Measurements from ENCODE around the gene POC1A.

POC1A gene

DNA sequence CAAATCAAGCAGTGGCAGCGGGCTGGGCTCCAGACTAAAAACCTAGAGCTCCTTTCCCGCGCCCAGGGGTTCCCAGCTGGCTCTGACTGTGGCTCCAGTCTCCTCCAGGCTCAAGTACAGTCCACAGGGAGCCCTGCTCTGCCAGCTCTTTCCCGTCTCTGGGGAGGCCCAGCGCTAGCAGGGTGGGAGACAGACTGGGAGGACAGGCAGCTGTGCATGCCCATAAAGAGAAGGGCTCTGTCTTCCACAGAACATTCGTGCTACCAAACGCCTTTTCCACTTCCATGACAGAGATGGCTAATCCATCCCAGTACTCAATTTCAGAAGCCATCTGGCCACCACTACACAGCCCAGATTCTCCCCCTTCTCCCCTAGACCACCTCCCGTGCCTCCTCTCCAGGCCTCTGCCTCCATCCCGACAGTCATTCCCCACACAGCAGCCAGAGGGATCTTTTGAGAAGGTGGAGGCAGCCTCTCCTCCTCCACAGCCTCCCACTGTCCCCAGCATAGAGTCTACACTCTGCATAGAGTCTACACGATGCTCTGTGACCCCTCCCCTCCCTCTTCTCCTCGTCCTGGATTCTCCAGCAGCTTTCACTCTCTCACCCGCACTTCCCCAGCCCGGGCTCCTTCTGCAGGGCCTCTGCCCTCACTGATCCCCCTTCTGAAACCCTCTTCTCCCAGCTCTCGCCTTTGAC is 91.0 kb downstream of the POC1A start:
- Histone ChIP-seq H3K9ac (ENCODE audit: low read length in 2 of 2) (no peak overlapping the region), H3K4me3 (ENCODE audit: low read length in 2 of 2) (no peak overlapping the region), H3K27ac (ENCODE audit: low read length) (no peak overlapping the region), H3K36me3 (ENCODE audit: control insufficient read depth in 2 of 2, insufficient read depth in 2 of 2, low read length in 2 of 2) (no peaks in the 10 kb centered on the region), H3K4me1 (ENCODE audit: control insufficient read depth, insufficient read depth, low read length) (peaks cover under 1% of the 10 kb centered on the region), H3K27me3 (ENCODE audit: control insufficient read depth in 1 of 2, insufficient read depth in 2 of 2, low read length in 2 of 2) (no peaks in the 10 kb centered on the region), H3K9me3 (ENCODE audit: control insufficient read depth in 2 of 2, low read length in 2 of 2) (no peaks in the 10 kb centered on the region)

DNA sequence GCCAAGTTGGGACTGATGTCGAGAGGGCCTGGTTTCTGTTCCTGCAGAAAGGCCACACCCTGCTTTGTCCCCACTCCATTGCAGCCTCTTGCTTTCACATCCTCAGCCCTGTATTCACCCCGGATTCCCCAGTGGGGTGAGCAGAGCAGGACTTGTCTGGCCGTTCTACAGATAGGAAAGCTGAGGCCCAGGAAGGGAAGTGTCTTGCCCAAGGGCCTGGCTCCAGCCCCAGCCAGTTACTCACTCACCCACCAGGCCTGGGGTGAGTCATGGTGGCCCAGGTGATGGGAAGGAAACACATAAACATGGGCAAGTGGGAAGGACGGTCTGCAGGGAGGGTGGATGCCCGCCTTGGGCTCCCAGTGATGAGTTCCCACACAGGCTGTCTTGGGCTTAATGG is 91.7 kb downstream of the POC1A start:
- Histone ChIP-seq H3K4me1 (ENCODE audit: control insufficient read depth, insufficient read depth, low read length) (peaks cover 7% of the 10 kb centered on the region), H3K27ac (ENCODE audit: low read length) (no peak overlapping the region), H3K9me3 (ENCODE audit: control insufficient read depth in 2 of 2, low read length in 2 of 2) (no peaks in the 10 kb centered on the region), H3K36me3 (ENCODE audit: control insufficient read depth in 2 of 2, insufficient read depth in 2 of 2, low read length in 2 of 2) (no peaks in the 10 kb centered on the region), H3K27me3 (ENCODE audit: control insufficient read depth in 1 of 2, insufficient read depth in 2 of 2, low read length in 2 of 2) (no peaks in the 10 kb centered on the region), H3K9ac (ENCODE audit: low read length in 2 of 2) (no peak overlapping the region), H3K4me3 (ENCODE audit: low read length in 2 of 2) (no peak overlapping the region)

GRCh38 chr3:52061121-52061910 is 92.9 kb downstream of the POC1A start:
- no peak overlapping the region for H3K4me3 ChIP-seq (ENCODE audit: low read length in 2 of 2)
- H3K4me1 ChIP-seq (ENCODE audit: control insufficient read depth, insufficient read depth, low read length) = peaks cover 15% of the 10 kb centered on the region
- no peak overlapping the region for H3K9ac ChIP-seq (ENCODE audit: low read length in 2 of 2)
- H3K9me3 ChIP-seq (ENCODE audit: control insufficient read depth in 2 of 2, low read length in 2 of 2) = no peaks in the 10 kb centered on the region
- H3K36me3 ChIP-seq (ENCODE audit: control insufficient read depth in 2 of 2, insufficient read depth in 2 of 2, low read length in 2 of 2) = no peaks in the 10 kb centered on the region
- no peak overlapping the region for H3K27ac ChIP-seq (ENCODE audit: low read length)
- H3K27me3 ChIP-seq (ENCODE audit: control insufficient read depth in 1 of 2, insufficient read depth in 2 of 2, low read length in 2 of 2) = no peaks in the 10 kb centered on the region

DNA sequence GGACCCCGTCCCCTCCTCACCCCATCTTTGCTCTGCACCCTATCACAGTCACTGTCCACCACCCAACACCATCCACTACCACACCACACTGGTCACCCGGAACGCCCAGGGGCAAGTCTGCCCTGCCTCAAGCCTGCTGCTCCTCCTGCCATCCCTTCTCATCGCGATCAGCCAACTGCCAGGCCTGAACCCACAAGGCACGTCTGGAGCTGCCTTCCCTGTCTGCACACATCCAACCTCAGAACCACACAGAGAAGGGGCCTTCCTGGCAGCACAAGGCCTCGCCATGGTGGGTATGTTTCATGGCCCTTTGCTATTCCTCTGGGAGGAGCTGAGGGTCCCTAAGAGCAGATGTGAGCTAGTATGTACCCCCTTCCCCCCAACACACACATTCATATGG is 94.4 kb downstream of the POC1A start:
- H3K9ac ChIP-seq (ENCODE audit: low read length in 2 of 2) = no peak overlapping the region
- H3K27me3 ChIP-seq (ENCODE audit: control insufficient read depth in 1 of 2, insufficient read depth in 2 of 2, low read length in 2 of 2) = no peaks in the 10 kb centered on the region
- no peak overlapping the region for H3K27ac ChIP-seq (ENCODE audit: low read length)
- no peaks in the 10 kb centered on the region for H3K36me3 ChIP-seq (ENCODE audit: control insufficient read depth in 2 of 2, insufficient read depth in 2 of 2, low read length in 2 of 2)
- no peaks in the 10 kb centered on the region for H3K9me3 ChIP-seq (ENCODE audit: control insufficient read depth in 2 of 2, low read length in 2 of 2)
- H3K4me3 ChIP-seq (ENCODE audit: low read length in 2 of 2) = no peak overlapping the region
- H3K4me1 ChIP-seq (ENCODE audit: control insufficient read depth, insufficient read depth, low read length) = peaks cover 24% of the 10 kb centered on the region

DNA sequence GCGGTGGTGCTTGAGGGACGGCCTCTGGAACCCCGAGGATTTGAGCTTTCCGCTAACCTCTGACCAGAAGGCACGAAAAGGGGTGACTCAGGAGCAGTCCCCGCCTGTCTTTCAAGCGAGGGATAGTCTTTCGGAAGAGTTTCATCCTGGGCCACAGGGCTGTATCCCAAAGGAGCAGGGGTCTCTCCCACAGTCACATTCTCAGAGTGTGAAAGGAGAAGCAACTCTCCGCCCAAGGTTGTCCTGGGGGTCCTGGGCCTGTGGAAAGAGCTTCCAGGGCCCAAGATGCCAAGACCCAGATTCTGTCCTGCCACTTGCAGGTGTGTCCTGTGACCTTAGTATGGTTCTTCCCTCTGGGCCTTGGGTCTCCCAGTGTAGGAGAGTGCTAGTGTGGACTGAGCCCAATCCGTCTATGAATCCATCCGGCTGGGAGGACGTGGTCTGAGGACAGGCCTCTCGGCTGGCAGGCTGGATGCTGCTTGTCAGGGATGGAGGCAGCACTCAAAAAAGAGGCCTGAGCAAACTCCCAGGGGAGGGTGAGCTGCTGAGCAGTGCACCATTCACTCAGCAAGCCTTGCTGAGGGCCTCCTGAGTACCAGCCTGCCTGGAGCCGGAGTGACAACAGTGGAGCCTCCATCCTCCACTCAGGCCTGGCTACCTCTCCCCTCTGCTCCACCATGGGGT is 96.3 kb downstream of the POC1A start:
- Histone ChIP-seq H3K4me3 (ENCODE audit: low read length in 2 of 2) (peak overlapping the region; percentile 72 to 90), H3K4me1 (ENCODE audit: control insufficient read depth, insufficient read depth, low read length) (peaks cover 42% of the 10 kb centered on the region), H3K27ac (ENCODE audit: low read length) (no peak overlapping the region), H3K9ac (ENCODE audit: low read length in 2 of 2) (peak overlapping the region; percentile 33 to 51), H3K27me3 (ENCODE audit: control insufficient read depth in 1 of 2, insufficient read depth in 2 of 2, low read length in 2 of 2) (no peaks in the 10 kb centered on the region), H3K36me3 (ENCODE audit: control insufficient read depth in 2 of 2, insufficient read depth in 2 of 2, low read length in 2 of 2) (peaks cover 5 to 6% of the 10 kb centered on the region in 2 donors), H3K9me3 (ENCODE audit: control insufficient read depth in 2 of 2, low read length in 2 of 2) (no peaks in the 10 kb centered on the region)

DNA sequence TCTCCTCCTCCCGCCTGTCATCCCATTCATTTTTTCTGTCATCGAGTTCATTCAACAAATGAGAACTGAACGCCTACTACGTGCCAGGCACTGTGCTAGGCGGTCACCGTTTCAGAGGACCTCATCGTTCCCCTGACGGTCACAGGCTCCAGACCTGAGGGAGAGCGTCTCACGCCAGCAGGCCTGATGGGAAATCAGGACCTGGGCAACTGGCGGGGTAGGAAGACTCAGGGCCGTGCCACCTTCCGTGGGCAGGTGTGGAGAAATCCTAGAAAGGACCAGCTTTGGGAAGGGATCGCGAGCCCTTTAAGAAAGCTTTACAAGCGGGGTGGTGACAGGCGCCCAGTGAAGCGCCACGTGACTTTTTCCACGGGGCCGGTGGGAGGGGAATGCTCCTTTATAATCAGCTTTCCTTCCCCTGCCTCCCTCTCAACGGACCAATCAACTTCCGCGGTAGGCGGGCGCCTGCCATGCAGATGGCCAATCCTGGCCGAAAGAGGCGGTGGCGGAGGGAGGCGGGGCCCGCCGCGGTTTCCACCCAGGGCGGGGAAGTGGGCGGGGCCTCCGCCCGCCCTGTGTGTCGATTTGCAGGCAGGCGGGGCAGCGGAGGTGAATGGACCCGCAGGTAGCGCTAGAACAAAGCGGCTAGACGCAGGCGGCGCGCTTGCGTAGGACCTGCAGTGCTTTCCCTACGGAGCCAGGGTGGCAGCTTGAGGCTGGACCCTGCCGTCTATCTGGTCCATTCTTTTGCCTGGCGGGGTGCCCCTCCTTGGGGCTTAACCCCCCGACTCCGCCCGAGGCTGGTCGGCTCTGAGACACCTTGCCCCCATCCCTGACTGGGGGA is 97.0 kb downstream of the POC1A start:
- Histone ChIP-seq H3K4me3 (ENCODE audit: low read length in 2 of 2) (peak overlapping the region; percentile 90 to 97), H3K27me3 (ENCODE audit: control insufficient read depth in 1 of 2, insufficient read depth in 2 of 2, low read length in 2 of 2) (no peaks in the 10 kb centered on the region), H3K9ac (ENCODE audit: low read length in 2 of 2) (peak overlapping the region; percentile 83 to 86), H3K9me3 (ENCODE audit: control insufficient read depth in 2 of 2, low read length in 2 of 2) (no peaks in the 10 kb centered on the region), H3K4me1 (ENCODE audit: control insufficient read depth, insufficient read depth, low read length) (peaks cover 49% of the 10 kb centered on the region), H3K36me3 (ENCODE audit: control insufficient read depth in 2 of 2, insufficient read depth in 2 of 2, low read length in 2 of 2) (peaks cover 5 to 6% of the 10 kb centered on the region in 2 donors), H3K27ac (ENCODE audit: low read length) (peak overlapping the region; percentile 79)

GRCh38 chr3:52056521-52056967 is 97.7 kb downstream of the POC1A start, which contains the start of gene DUSP7:
TSS of gene DUSP7 (minus strand) at chr3:52056571. CDS start at chr3:52056366, 205 bp downstream.
- H3K4me3 ChIP-seq (ENCODE audit: low read length in 2 of 2) = peak within 1 kb of the TSS; percentile 90 to 97
- peak within 1 kb of the TSS; percentile 79 for H3K27ac ChIP-seq (ENCODE audit: low read length)
- H3K4me1 ChIP-seq (ENCODE audit: control insufficient read depth, insufficient read depth, low read length) = peaks cover 54% of the 10 kb centered on the region
- H3K27me3 ChIP-seq (ENCODE audit: control insufficient read depth in 1 of 2, insufficient read depth in 2 of 2, low read length in 2 of 2) = no peaks in the 10 kb centered on the region
- peaks cover 6% of the 10 kb centered on the region in 2 donors for H3K36me3 ChIP-seq (ENCODE audit: control insufficient read depth in 2 of 2, insufficient read depth in 2 of 2, low read length in 2 of 2)
- H3K9me3 ChIP-seq (ENCODE audit: control insufficient read depth in 2 of 2, low read length in 2 of 2) = no peaks in the 10 kb centered on the region
- H3K9ac ChIP-seq (ENCODE audit: low read length in 2 of 2) = peak within 1 kb of the TSS; percentile 83 to 86

- Histone ChIP-seq H3K4me3 (ENCODE audit: low read length in 2 of 2) (peak overlapping the region; percentile 80 to 82), H3K4me1 (ENCODE audit: control insufficient read depth, insufficient read depth, low read length) (peaks cover 60% of the 10 kb centered on the region), H3K9me3 (ENCODE audit: control insufficient read depth in 2 of 2, low read length in 2 of 2) (no peaks in the 10 kb centered on the region), H3K27me3 (ENCODE audit: control insufficient read depth in 1 of 2, insufficient read depth in 2 of 2, low read length in 2 of 2) (no peaks in the 10 kb centered on the region), H3K9ac (ENCODE audit: low read length in 2 of 2) (peak overlapping the region; percentile 76 to 80), H3K36me3 (ENCODE audit: control insufficient read depth in 2 of 2, insufficient read depth in 2 of 2, low read length in 2 of 2) (peaks cover 13 to 14% of the 10 kb centered on the region in 2 donors), H3K27ac (ENCODE audit: low read length) (peak overlapping the region; percentile 58)
Measured at GRCh38 chr3:52055537-52056351, 98.5 kb downstream of the POC1A start.

- H3K4me1 ChIP-seq (ENCODE audit: control insufficient read depth, insufficient read depth, low read length) = peaks cover 63% of the 10 kb centered on the region
Measured at GRCh38 chr3:52054661-52055511, 99.3 kb downstream of the POC1A start.

More at GRCh38 chr3:52054661-52055511, 99.3 kb downstream of the POC1A start:
- Histone ChIP-seq H3K27me3 (ENCODE audit: control insufficient read depth in 1 of 2, insufficient read depth in 2 of 2, low read length in 2 of 2) (no peaks in the 10 kb centered on the region), H3K36me3 (ENCODE audit: control insufficient read depth in 2 of 2, insufficient read depth in 2 of 2, low read length in 2 of 2) (peaks cover 20 to 22% of the 10 kb centered on the region in 2 donors), H3K9me3 (ENCODE audit: control insufficient read depth in 2 of 2, low read length in 2 of 2) (no peaks in the 10 kb centered on the region), H3K27ac (ENCODE audit: low read length) (peak overlapping the region; percentile 71), H3K4me3 (ENCODE audit: low read length in 2 of 2) (peak overlapping the region; percentile 80 to 82), H3K9ac (ENCODE audit: low read length in 2 of 2) (peak overlapping the region; percentile 76 to 80)

Data from stomach smooth muscle (tissue), 2 donors.